ENCODE results near the gene C1orf159. TPM values are rescaled to one million over a fixed set of nuclear protein-coding genes. Genes with fewer than 3 reads are reported as not detected.

The C1orf159 gene
- polyA plus RNA-seq, 1 donor (not counting 4 experiments of a cell fraction or from before 2014, with no cell fraction given) = 6.1 TPM

- H3K9me3 ChIP-seq (ENCODE audit: control insufficient read depth, low read depth, low read length) = no peaks in the 10 kb centered on the region
- H3K4me1 ChIP-seq (ENCODE audit: control insufficient read depth, extremely low read depth, insufficient read depth, low read length) = peaks cover 14% of the 10 kb centered on the region
- DNase-seq (ENCODE audit: low read depth, low spot score) = no peak
- no peak overlapping the region for H2AFZ ChIP-seq (ENCODE audit: control insufficient read depth, low read length)
- H3K36me3 ChIP-seq (ENCODE audit: control insufficient read depth in 2 of 2, extremely low read depth in 1 of 2, insufficient read depth in 2 of 2, low read length in 2 of 2) = peaks cover 36 to 56% of the 10 kb centered on the region in 2 experiments
- dilution Hi-C loops (cut with MboI; ENCODE audit: extremely low pct_ligation_motif_present, low sequenced_read_pairs) = no loop called here
- H3K27me3 ChIP-seq (ENCODE audit: control insufficient read depth, extremely low read depth, insufficient read depth, low read length) = no peaks in the 10 kb centered on the region
- H3K4me3 ChIP-seq (ENCODE audit: control insufficient read depth in 2 of 3, extremely low read depth in 1 of 3, insufficient read depth in 2 of 3, low read depth in 1 of 3, low read length in 3 of 3) = no peak overlapping the region
- TF ChIP-seq EZH2 (IDR thresholded peaks at IDR 0.05; ENCODE audit: low read length) = no peak
- no peak for TF ChIP-seq CTCF (optimal IDR thresholded peaks at IDR 0.05 in 1 of 3, IDR thresholded peaks at IDR 0.05 in 1 of 3, conservative IDR thresholded peaks at IDR 0.05 in 1 of 3; ENCODE audit: extremely low read depth in 1 of 3, insufficient read depth in 2 of 3, low read length in 3 of 3)
- H3K79me2 ChIP-seq (ENCODE audit: control insufficient read depth, insufficient read depth, low read length) = peaks cover 61% of the 10 kb centered on the region
- H3K9ac ChIP-seq (ENCODE audit: control insufficient read depth, extremely low read depth, insufficient read depth, low read length) = no peak overlapping the region
- peaks cover 68% of the 10 kb centered on the region for H4K20me1 ChIP-seq (ENCODE audit: control insufficient read depth, extremely low read depth, insufficient read depth, low read length)
- no peak overlapping the region for H3K4me2 ChIP-seq (ENCODE audit: control insufficient read depth, extremely low read depth, insufficient read depth, low read depth, low read length)
- no peak for FAIRE-seq
- H3K27ac ChIP-seq (ENCODE audit: control insufficient read depth, insufficient read depth, low read length) = no peak overlapping the region
- peaks cover 8% of the 10 kb centered on the region for H3K9me1 ChIP-seq (ENCODE audit: control insufficient read depth, extremely low read depth, insufficient read depth, low read length)
These were observed 77.2 kb downstream of the C1orf159 start for GRCh38 chr1:1038694-1039093.

DNA sequence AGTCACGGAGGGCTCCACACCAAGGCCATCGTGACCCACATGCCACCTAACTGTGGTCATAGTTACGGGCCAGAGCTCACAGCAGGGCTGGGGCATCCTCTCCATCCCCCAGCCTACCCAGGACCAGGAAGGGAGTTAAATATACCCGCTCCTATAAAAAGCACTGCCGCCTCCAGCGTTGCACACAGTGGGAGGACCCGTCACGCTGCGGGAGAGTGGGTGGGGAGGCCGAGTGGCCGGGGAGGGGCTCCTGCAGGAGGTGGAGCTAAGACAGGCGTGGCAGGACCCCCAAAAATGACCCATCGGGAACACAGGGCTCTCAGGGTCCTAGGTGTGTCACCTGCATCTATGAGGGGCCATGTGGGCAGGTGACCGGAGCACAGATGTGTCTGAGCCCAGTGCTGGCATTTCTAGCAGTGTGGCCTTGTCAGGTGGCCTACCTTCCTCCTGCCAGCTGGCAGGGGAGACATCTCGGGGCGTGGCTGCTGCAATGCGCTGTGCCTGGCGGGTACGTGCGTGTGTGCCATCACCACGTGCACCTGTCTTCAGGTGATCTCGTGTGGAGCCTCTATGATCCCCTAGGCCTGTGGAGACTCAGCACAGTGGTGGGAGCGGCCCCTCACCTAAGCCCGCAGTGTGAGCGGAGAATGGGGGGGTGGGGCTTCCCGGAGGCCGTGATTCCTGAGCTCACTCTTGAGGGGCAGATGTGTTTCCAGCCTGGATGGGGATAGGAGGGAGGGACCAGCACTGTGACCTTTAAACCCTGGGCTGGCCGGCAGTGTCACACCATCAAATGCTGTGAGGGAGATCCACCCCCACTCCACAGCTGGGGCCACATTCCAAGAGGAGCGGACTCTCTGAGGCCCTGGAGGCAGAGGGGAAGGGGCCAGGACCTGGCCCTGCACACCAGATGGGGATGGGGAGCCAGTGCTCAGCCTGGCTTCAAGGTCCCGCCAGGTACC lies 78.2 kb downstream of the C1orf159 start:
- Histone ChIP-seq H3K9me1 (ENCODE audit: control insufficient read depth, extremely low read depth, insufficient read depth, low read length) (peaks cover 8% of the 10 kb centered on the region), H4K20me1 (ENCODE audit: control insufficient read depth, extremely low read depth, insufficient read depth, low read length) (peaks cover 60% of the 10 kb centered on the region), H3K36me3 (ENCODE audit: control insufficient read depth in 2 of 2, extremely low read depth in 1 of 2, insufficient read depth in 2 of 2, low read length in 2 of 2) (peaks cover 32 to 51% of the 10 kb centered on the region in 2 experiments), H2AFZ (ENCODE audit: control insufficient read depth, low read length) (no peak overlapping the region), H3K4me3 (ENCODE audit: control insufficient read depth in 2 of 3, extremely low read depth in 1 of 3, insufficient read depth in 2 of 3, low read depth in 1 of 3, low read length in 3 of 3) (no peak overlapping the region), H3K4me2 (ENCODE audit: control insufficient read depth, extremely low read depth, insufficient read depth, low read depth, low read length) (no peak overlapping the region), H3K4me1 (ENCODE audit: control insufficient read depth, extremely low read depth, insufficient read depth, low read length) (peaks cover 14% of the 10 kb centered on the region), H3K79me2 (ENCODE audit: control insufficient read depth, insufficient read depth, low read length) (peaks cover 52% of the 10 kb centered on the region), H3K27me3 (ENCODE audit: control insufficient read depth, extremely low read depth, insufficient read depth, low read length) (no peaks in the 10 kb centered on the region), H3K27ac (ENCODE audit: control insufficient read depth, insufficient read depth, low read length) (no peak overlapping the region), H3K9ac (ENCODE audit: control insufficient read depth, extremely low read depth, insufficient read depth, low read length) (no peak overlapping the region), H3K9me3 (ENCODE audit: control insufficient read depth, low read depth, low read length) (no peaks in the 10 kb centered on the region)
- no peak for TF ChIP-seq EZH2 (IDR thresholded peaks at IDR 0.05; ENCODE audit: low read length)
- TF ChIP-seq CTCF (optimal IDR thresholded peaks at IDR 0.05 in 1 of 3, IDR thresholded peaks at IDR 0.05 in 1 of 3, conservative IDR thresholded peaks at IDR 0.05 in 1 of 3; ENCODE audit: extremely low read depth in 1 of 3, insufficient read depth in 2 of 3, low read length in 3 of 3) = no peak
- dilution Hi-C loops (cut with MboI; ENCODE audit: extremely low pct_ligation_motif_present, low sequenced_read_pairs) = no loop called here
- FAIRE-seq = no peak
- DNase-seq (ENCODE audit: low read depth, low spot score) = no peak

Data from keratinocyte (primary cell).